Mesenchymal stem cell (in vitro differentiated cells and primary cell): ENCODE results near the gene COX18.

Source experiments
- DNase-seq: peaks from one replicate; pipeline ENCODE4 v3.0.0-alpha.2; 2013
- H2AFZ ChIP-seq: one replicate; pipeline ENCODE4 v1.6.1; 2013; ENCODE audit warnings: low read depth, mild to moderate bottlenecking, control low read depth, inconsistent platforms, low read length, moderate library complexity
- H2AK5ac ChIP-seq: 2 replicates; pipeline ENCODE4 v1.6.1; 2013; ENCODE audit warnings: low read length, moderate library complexity, mild to moderate bottlenecking, inconsistent platforms; ENCODE audit not compliant: severe bottlenecking
- H2BK120ac ChIP-seq: one replicate; pipeline ENCODE4 v1.6.1; 2013; ENCODE audit warnings: low read depth, mild to moderate bottlenecking, inconsistent platforms, low read length, moderate library complexity
- H2BK12ac ChIP-seq, 2 experiments: one replicate each; pipeline ENCODE4 v1.6.1; 2013; ENCODE audit warnings: inconsistent platforms in 2 of 2, low read length in 2 of 2, mild to moderate bottlenecking in 2 of 2, moderate library complexity in 2 of 2, control low read depth in 1 of 2
- H2BK15ac ChIP-seq: one replicate; pipeline ENCODE4 v1.6.1; 2013; ENCODE audit warnings: mild to moderate bottlenecking, low read depth, inconsistent platforms; ENCODE audit not compliant: poor library complexity, severe bottlenecking
- H2BK5ac ChIP-seq: 2 replicates; pipeline ENCODE4 v1.6.1; 2013; ENCODE audit warnings: low read depth, mild to moderate bottlenecking, low read length, control low read depth, inconsistent platforms; ENCODE audit not compliant: poor library complexity, severe bottlenecking
- H3K14ac ChIP-seq, 2 experiments: one replicate each; pipeline ENCODE4 v1.6.1; 2013; ENCODE audit warnings: inconsistent platforms in 2 of 2, low read length in 2 of 2, control low read depth in 1 of 2, mild to moderate bottlenecking in 1 of 2, moderate library complexity in 1 of 2
- H3K18ac ChIP-seq, 2 experiments: one replicate each; pipeline ENCODE4 v1.6.1; 2013; ENCODE audit warnings: inconsistent platforms in 2 of 2, low read length in 2 of 2, control low read depth in 1 of 2, low read depth in 1 of 2, mild to moderate bottlenecking in 1 of 2
- H3K23ac ChIP-seq, 2 experiments: one replicate each; pipeline ENCODE4 v1.6.1; 2013; ENCODE audit warnings: inconsistent platforms in 2 of 2, low read length in 2 of 2, mild to moderate bottlenecking in 2 of 2, moderate library complexity in 2 of 2, control low read depth in 1 of 2
- H3K27ac ChIP-seq: 2 replicates; pipeline ENCODE4 v1.5.1; 2013; ENCODE audit warnings: mild to moderate bottlenecking, moderate library complexity, low read length, control low read depth, inconsistent platforms; ENCODE audit not compliant: poor library complexity, severe bottlenecking
- H3K27me3 ChIP-seq, 2 experiments: 2 replicates each; pipeline versions ENCODE4 v1.6.1 to v1.7.0; 2013; ENCODE audit warnings: low read length in 2 of 2, mild to moderate bottlenecking in 2 of 2, moderate library complexity in 2 of 2, control low read depth in 1 of 2, inconsistent platforms in 1 of 2; ENCODE audit not compliant: control insufficient read depth in 1 of 2, insufficient read depth in 1 of 2
- H3K36me3 ChIP-seq, 2 experiments: 2 replicates each; pipeline versions ENCODE4 v1.6.1 to v1.7.0; 2013; ENCODE audit warnings: low read length in 2 of 2, control low read depth in 1 of 2, inconsistent platforms in 1 of 2, low read depth in 1 of 2, mild to moderate bottlenecking in 1 of 2; ENCODE audit not compliant: insufficient read depth in 2 of 2, control insufficient read depth in 1 of 2
- H3K4ac ChIP-seq, 2 experiments: one replicate each; pipeline ENCODE4 v1.6.1; 2013; ENCODE audit warnings: inconsistent platforms in 2 of 2, low read length in 2 of 2, mild to moderate bottlenecking in 2 of 2, moderate library complexity in 2 of 2, control low read depth in 1 of 2, low read depth in 1 of 2
- H3K4me1 ChIP-seq: 2 replicates; pipeline ENCODE4 v1.6.1; 2013; ENCODE audit warnings: low read depth, low read length, control low read depth; ENCODE audit not compliant: control insufficient read depth, insufficient read depth
- H3K4me2 ChIP-seq: 2 replicates; pipeline ENCODE4 v1.6.1; 2013; ENCODE audit warnings: low read length, mild to moderate bottlenecking, inconsistent platforms; ENCODE audit not compliant: poor library complexity, severe bottlenecking
- H3K4me3 ChIP-seq, 2 experiments: 2 replicates each; pipeline versions ENCODE4 v1.5.1 to v1.7.0; 2013; ENCODE audit warnings: low read length in 2 of 2, mild to moderate bottlenecking in 2 of 2, control low read depth in 1 of 2, low read depth in 1 of 2; ENCODE audit not compliant: insufficient read depth in 1 of 2
- H3K79me1 ChIP-seq: replicated peaks from 2 replicates; pipeline ENCODE4 v1.6.1; 2013; ENCODE audit warnings: mild to moderate bottlenecking, control low read depth, low read length, inconsistent platforms; ENCODE audit not compliant: poor library complexity, severe bottlenecking
- H3K9ac ChIP-seq: 2 replicates; pipeline ENCODE4 v1.7.0; 2013; ENCODE audit warnings: mild to moderate bottlenecking, low read length, moderate library complexity
- H3K9me3 ChIP-seq: 2 replicates; pipeline ENCODE4 v1.7.0; 2013; ENCODE audit warnings: mild to moderate bottlenecking, low read length; ENCODE audit not compliant: control insufficient read depth
- H4K8ac ChIP-seq: one replicate; pipeline ENCODE4 v1.6.1; 2013; ENCODE audit warnings: inconsistent platforms, mild to moderate bottlenecking, low read length, moderate library complexity
- H4K91ac ChIP-seq: one replicate; pipeline ENCODE4 v1.6.1; 2013; ENCODE audit warnings: mild to moderate bottlenecking, low read length, inconsistent platforms
- WGBS: methylation state at CpG from one replicate; pipeline ENCODE4 v1.1.7; 2013; ENCODE audit warnings: mixed read lengths; 5-methylcytosine and 5-hydroxymethylcytosine counted together

Gene COX18

GRCh38 chr4:73066928-73067327 lies 2.6 kb downstream of the COX18 start:
- Histone ChIP-seq H2BK12ac (no peak overlapping the region), H3K9ac (no peak overlapping the region), H3K9me3 (no peaks in the 10 kb centered on the region), H3K27ac (no peak overlapping the region), H2BK15ac (no peak overlapping the region), H3K18ac (no peak overlapping the region), H3K4me1 (peaks cover 3% of the 10 kb centered on the region), H3K27me3 (no peaks in the 10 kb centered on the region), H3K14ac (no peak overlapping the region), H2AK5ac (no peak overlapping the region), H4K91ac (no peak overlapping the region), H3K36me3 (peaks cover 6 to 49% of the 10 kb centered on the region in 2 experiments), H4K8ac (no peak overlapping the region), H3K4ac (no peak overlapping the region), H3K4me2 (no peak overlapping the region), H3K4me3 (no peak overlapping the region), H3K23ac (no peak overlapping the region), H2AFZ (no peak overlapping the region), H2BK120ac (no peak overlapping the region), H3K79me1 (peaks cover 25% of the 10 kb centered on the region), H2BK5ac (no peak overlapping the region)
- no peak for DNase-seq
- WGBS: 95% methylated on average over 2 of the region's 2 CpGs

GRCh38 chr4:73066445-73066844 lies 3.1 kb downstream of the COX18 start:
- Histone ChIP-seq H3K36me3 (peaks cover 8 to 51% of the 10 kb centered on the region in 2 experiments), H4K91ac (no peak overlapping the region), H3K23ac (no peak overlapping the region), H3K27me3 (no peaks in the 10 kb centered on the region), H3K4ac (no peak overlapping the region), H3K27ac (no peak overlapping the region), H3K4me1 (peaks cover 3% of the 10 kb centered on the region), H3K14ac (no peak overlapping the region), H2BK120ac (no peak overlapping the region), H2AFZ (no peak overlapping the region), H2BK12ac (no peak overlapping the region), H2BK15ac (no peak overlapping the region), H2BK5ac (no peak overlapping the region), H3K9ac (no peak overlapping the region), H3K4me2 (no peak overlapping the region), H3K4me3 (no peak overlapping the region), H3K9me3 (no peaks in the 10 kb centered on the region), H4K8ac (no peak overlapping the region), H2AK5ac (no peak overlapping the region), H3K79me1 (peaks cover 24% of the 10 kb centered on the region), H3K18ac (no peak overlapping the region)
- WGBS: 100% methylated on average over 3 of the region's 3 CpGs
- no peak for DNase-seq

GRCh38 chr4:73064536-73064935 lies 5.0 kb downstream of the COX18 start:
- H2BK120ac ChIP-seq: no peak overlapping the region
- no peak overlapping the region for H2BK12ac ChIP-seq
- peaks cover 3% of the 10 kb centered on the region for H3K4me1 ChIP-seq
- H3K9me3 ChIP-seq: no peaks in the 10 kb centered on the region
- H3K4me3 ChIP-seq: no peak overlapping the region
- H3K27ac ChIP-seq: no peak overlapping the region
- no peak overlapping the region for H2BK5ac ChIP-seq
- H3K27me3 ChIP-seq: no peaks in the 10 kb centered on the region
- H2BK15ac ChIP-seq: no peak overlapping the region
- H3K36me3 ChIP-seq: peaks cover 11 to 68% of the 10 kb centered on the region in 2 experiments
- 85% methylated on average over 4 of the region's 4 CpGs for WGBS
- H4K8ac ChIP-seq: no peak overlapping the region
- H3K4ac ChIP-seq: no peak overlapping the region
- H2AFZ ChIP-seq: no peak overlapping the region
- no peak overlapping the region for H4K91ac ChIP-seq
- no peak overlapping the region for H3K14ac ChIP-seq
- no peak overlapping the region for H3K4me2 ChIP-seq
- H3K9ac ChIP-seq: no peak overlapping the region
- H3K23ac ChIP-seq: no peak overlapping the region
- no peak overlapping the region for H2AK5ac ChIP-seq
- DNase-seq: no peak
- peaks cover 24% of the 10 kb centered on the region for H3K79me1 ChIP-seq
- no peak overlapping the region for H3K18ac ChIP-seq

- H2AK5ac ChIP-seq: no peak overlapping the region
- no peak overlapping the region for H4K8ac ChIP-seq
- peaks cover 12 to 72% of the 10 kb centered on the region in 2 experiments for H3K36me3 ChIP-seq
- H3K79me1 ChIP-seq: no peaks in the 10 kb centered on the region
- H2BK120ac ChIP-seq: no peak overlapping the region
- no peaks in the 10 kb centered on the region for H3K9me3 ChIP-seq
- no peaks in the 10 kb centered on the region for H3K4me1 ChIP-seq
- no peak overlapping the region for H3K4ac ChIP-seq
- H3K9ac ChIP-seq: no peak overlapping the region
- H3K4me2 ChIP-seq: no peak overlapping the region
- no peak overlapping the region for H4K91ac ChIP-seq
- no peak overlapping the region for H2AFZ ChIP-seq
- no peak overlapping the region for H2BK12ac ChIP-seq
- H2BK15ac ChIP-seq: no peak overlapping the region
- no peak overlapping the region for H3K23ac ChIP-seq
- DNase-seq: no peak
- no peak overlapping the region for H3K14ac ChIP-seq
- H3K18ac ChIP-seq: no peak overlapping the region
- WGBS: 100% methylated on average over 2 of the region's 2 CpGs
- no peak overlapping the region for H2BK5ac ChIP-seq
- no peaks in the 10 kb centered on the region for H3K27me3 ChIP-seq
- H3K27ac ChIP-seq: no peak overlapping the region
- no peak overlapping the region for H3K4me3 ChIP-seq
Observed at GRCh38 chr4:73055241-73055897, 14.1 kb downstream of the COX18 start.
